Lung (tissue), 12 donors: ENCODE data around the gene TTC28. TPM values are rescaled to one million over a fixed set of nuclear protein-coding genes. Genes with fewer than 3 reads are reported as not detected.

Experiments used
- ATAC-seq: fragments of 200-7000 bp; cut with Tn5 transposase; one replicate; pipeline ENCODE4 v1.9.1; 2020; ENCODE audit warnings: moderate number of reproducible peaks; ENCODE audit not compliant: insufficient read depth, low FRiP score
- DNase-seq, 3 donors: peaks; one replicate each; pipeline ENCODE4 v3.0.0-alpha.2; 2013 to 2017
- H3K27ac ChIP-seq, 2 donors: one replicate each; pipeline ENCODE4 v1.5.1; 2013; ENCODE audit warnings: mild to moderate bottlenecking in 2 of 2, moderate library complexity in 2 of 2, control low read depth in 1 of 2, inconsistent platforms in 1 of 2, low read depth in 1 of 2, low read length in 1 of 2
- H3K27me3 ChIP-seq, 3 donors: one replicate each; pipeline ENCODE4 v1.5.1; 2013; ENCODE audit warnings: low read length in 2 of 3; ENCODE audit not compliant: control insufficient read depth in 3 of 3, insufficient read depth in 3 of 3
- H3K36me3 ChIP-seq, 4 donors: one replicate each; pipeline ENCODE4 v1.5.1; 2013; ENCODE audit warnings: low read length in 4 of 4, mild to moderate bottlenecking in 1 of 4, moderate library complexity in 1 of 4; ENCODE audit not compliant: control insufficient read depth in 4 of 4, insufficient read depth in 4 of 4
- H3K4me1 ChIP-seq, 5 donors: one replicate each; pipeline ENCODE4 v1.5.1; 2013; ENCODE audit warnings: low read length in 5 of 5, mild to moderate bottlenecking in 2 of 5, moderate library complexity in 1 of 5; ENCODE audit not compliant: control insufficient read depth in 5 of 5, insufficient read depth in 5 of 5
- H3K4me3 ChIP-seq: one replicate; pipeline ENCODE4 v1.5.1; 2013; ENCODE audit warnings: mild to moderate bottlenecking, control low read depth, moderate library complexity
- H3K9ac ChIP-seq, 2 donors: one replicate each; pipeline ENCODE4 v1.5.1; 2013; ENCODE audit warnings: low read length in 2 of 2, control low read depth in 1 of 2; ENCODE audit not compliant: insufficient read depth in 1 of 2
- H3K9me3 ChIP-seq, 4 donors: one replicate each; pipeline ENCODE4 v1.5.1; 2013; ENCODE audit warnings: low read length in 3 of 4, mild to moderate bottlenecking in 1 of 4, moderate library complexity in 1 of 4; ENCODE audit not compliant: control insufficient read depth in 4 of 4, insufficient read depth in 3 of 4
- CTCF ChIP-seq: IDR thresholded peaks from 2 replicates; pipeline ENCODE4 v1.5.1; 2012; ENCODE audit warnings: mild to moderate bottlenecking; ENCODE audit errors: control extremely low read depth, extremely low read depth
- WGBS, 2 donors: extraction: QIAGEN DNeasy Blood & Tissue Kit; methylation state at CpG; one replicate each; pipeline ENCODE4 v1.1.7; 2013; 5-methylcytosine and 5-hydroxymethylcytosine counted together
- polyA plus RNA-seq, 2 donors: library from polyadenylated mRNA; stranded (reverse); fragments of 200-250 nt; gene quantifications; one replicate each; pipeline ENCODE4 v1.2.1, GENCODE V29; 2013
- total RNA-seq, 2 donors: library from RNA; depleted of rRNA in 1 of 2; stranded (reverse); fragments of >200 nt in 1 of 2; gene quantifications; one replicate each; pipeline ENCODE4 v1.2.1, GENCODE V29; 2014 to 2021
- donor health status: control.
- donor health status: control.
- donor health status: Bipolar disorder and iron deficiency.
- donor health status: healthy.
- donor health status: DM: yes; HTN: yes; CAD: no.

TTC28 gene
- total and polyA plus RNA-seq, 4 donors, result 4.7 to 72.2 (median 24.8) TPM

DNA sequence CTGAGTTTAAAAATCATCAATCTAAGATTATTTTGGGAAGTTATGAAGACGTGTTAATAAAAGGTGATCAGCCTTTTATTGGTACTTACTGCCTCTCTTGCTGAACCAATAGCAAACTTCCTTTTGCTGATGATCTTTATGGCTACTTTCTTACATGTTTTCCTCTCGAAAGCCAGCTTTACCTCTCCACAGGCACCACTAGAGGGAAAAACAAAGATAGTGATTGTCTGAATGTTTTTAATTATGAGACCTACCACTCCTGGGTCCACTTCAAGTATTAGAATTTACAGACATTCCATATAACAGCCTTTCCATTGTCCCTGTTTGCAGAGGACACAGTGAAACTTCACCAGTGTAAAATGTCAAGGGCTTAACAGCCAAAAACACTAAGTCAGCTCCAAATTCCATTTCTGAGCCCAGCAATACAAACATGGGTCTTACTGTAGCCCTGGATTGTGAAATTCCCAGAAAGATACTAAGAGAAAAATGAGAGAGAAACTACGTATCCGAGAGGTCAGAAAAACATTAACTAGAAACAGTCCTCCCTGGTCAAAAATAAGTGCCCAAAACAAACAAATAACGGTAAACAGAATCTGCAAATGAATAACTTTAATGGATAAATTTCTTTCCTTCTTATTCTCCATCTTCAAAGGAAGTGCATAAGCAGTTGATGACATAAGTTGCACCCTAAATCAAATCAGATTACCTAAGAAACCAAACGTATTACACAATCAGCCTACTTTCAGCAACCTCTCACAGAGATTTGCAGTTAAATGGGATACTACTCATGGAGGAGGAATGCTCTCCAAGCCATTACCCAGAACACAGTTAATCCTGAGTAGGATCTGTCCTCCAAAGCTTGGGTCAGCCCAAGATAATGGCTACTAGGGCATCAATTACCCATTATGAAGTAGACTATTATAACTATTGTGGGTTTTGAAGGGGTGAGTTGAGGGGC, 32.5 kb upstream of the TTC28 start:
- H3K9me3 ChIP-seq, result no peaks in the 10 kb centered on the region
- H3K36me3 ChIP-seq, result peaks cover 0 to 3% (median 0%) of the 10 kb centered on the region in 4 donors
- TF ChIP-seq CTCF, result no peak
- DNase-seq (peak; percentile 14 to 82 (median 74)), ATAC-seq (peak; percentile 83)
- peaks cover 0 to 29% (median 13%) of the 10 kb centered on the region in 5 donors for H3K4me1 ChIP-seq
- no peaks in the 10 kb centered on the region for H3K27me3 ChIP-seq
- peak overlapping the region in 1 of 2 donors; percentile 43 for H3K27ac ChIP-seq
- peak overlapping the region in 1 of 2 donors; percentile 71 for H3K9ac ChIP-seq
- 50 to 71% methylated on average over 6 of the region's 6 CpGs for WGBS, 2 donors
- no peak overlapping the region for H3K4me3 ChIP-seq

GRCh38 chr22:28711341-28711740, 31.7 kb upstream of the TTC28 start:
- WGBS, 2 donors, result 50 to 65% methylated on average over 2 of the region's 2 CpGs
- H3K27ac ChIP-seq, result no peak overlapping the region
- H3K4me1 ChIP-seq, result peaks cover 0 to 29% (median 13%) of the 10 kb centered on the region in 5 donors
- H3K27me3 ChIP-seq, result no peaks in the 10 kb centered on the region
- peak overlapping the region in 1 of 2 donors; percentile 71 for H3K9ac ChIP-seq
- no peak for TF ChIP-seq CTCF
- H3K4me3 ChIP-seq, result no peak overlapping the region
- no peak for ATAC-seq
- H3K9me3 ChIP-seq, result no peaks in the 10 kb centered on the region
- peak in 2 of 3 donors; percentile 34 to 46 for DNase-seq
- peaks cover 0 to 6% (median 0%) of the 10 kb centered on the region in 4 donors for H3K36me3 ChIP-seq

- no peak for TF ChIP-seq CTCF
Measured at GRCh38 chr22:28710576-28711191, 31.0 kb upstream of the TTC28 start.

More at GRCh38 chr22:28710576-28711191, 31.0 kb upstream of the TTC28 start:
- no peaks in the 10 kb centered on the region for H3K27me3 ChIP-seq
- ATAC-seq (peak; percentile 43), DNase-seq (peak in 2 of 3 donors; percentile 59 to 70)
- H3K27ac ChIP-seq, result no peak overlapping the region
- WGBS, 2 donors, result 51 to 76% methylated on average over 3 of the region's 3 CpGs
- H3K4me3 ChIP-seq, result no peak overlapping the region
- H3K4me1 ChIP-seq, result peaks cover 0 to 29% (median 13%) of the 10 kb centered on the region in 5 donors
- peaks cover 0 to 6% (median 1%) of the 10 kb centered on the region in 4 donors for H3K36me3 ChIP-seq
- no peaks in the 10 kb centered on the region for H3K9me3 ChIP-seq
- peak overlapping the region in 1 of 2 donors; percentile 17 for H3K9ac ChIP-seq
